ENCODE data around the gene ZNF624. TPM values are rescaled to one million over a fixed set of nuclear protein-coding genes. Genes with fewer than 3 reads are reported as not detected.

The ZNF624 gene
- total RNA-seq, 1 donor from 2014 or later, result 8.1 TPM

- H3K27ac Mint-ChIP-seq (ENCODE audit: unreplicated experiment), result no peak overlapping the region
- H3K4me3 Mint-ChIP-seq (ENCODE audit: unreplicated experiment), result no peak overlapping the region
- peaks cover 43% of the 10 kb centered on the region for H3K36me3 Mint-ChIP-seq (ENCODE audit: unreplicated experiment)
- no peaks in the 10 kb centered on the region for H3K27me3 Mint-ChIP-seq (ENCODE audit: unreplicated experiment)
- TF ChIP-seq CTCF (IDR thresholded peaks at IDR 0.05), result no peak
- no peaks in the 10 kb centered on the region for H3K4me1 Mint-ChIP-seq (ENCODE audit: unreplicated experiment)
- H3K9me3 Mint-ChIP-seq (ENCODE audit: unreplicated experiment), result peaks cover 56% of the 10 kb centered on the region
- no peak for DNase-seq (ENCODE audit: extremely low spot score, unreplicated experiment)
These were observed 36.1 kb downstream of the ZNF624 start for GRCh38 chr17:16617481-16618060.

- Mint-ChIP-seq H3K4me1 (ENCODE audit: unreplicated experiment) (no peaks in the 10 kb centered on the region), H3K4me3 (ENCODE audit: unreplicated experiment) (no peak overlapping the region), H3K27ac (ENCODE audit: unreplicated experiment) (no peak overlapping the region), H3K9me3 (ENCODE audit: unreplicated experiment) (peaks cover 23% of the 10 kb centered on the region), H3K27me3 (ENCODE audit: unreplicated experiment) (peaks cover 23% of the 10 kb centered on the region), H3K36me3 (ENCODE audit: unreplicated experiment) (no peaks in the 10 kb centered on the region)
- no peak for TF ChIP-seq CTCF (IDR thresholded peaks at IDR 0.05)
- DNase-seq (ENCODE audit: extremely low spot score, unreplicated experiment), result no peak
These were observed 54.1 kb downstream of the ZNF624 start for GRCh38 chr17:16599537-16599936.

DNA sequence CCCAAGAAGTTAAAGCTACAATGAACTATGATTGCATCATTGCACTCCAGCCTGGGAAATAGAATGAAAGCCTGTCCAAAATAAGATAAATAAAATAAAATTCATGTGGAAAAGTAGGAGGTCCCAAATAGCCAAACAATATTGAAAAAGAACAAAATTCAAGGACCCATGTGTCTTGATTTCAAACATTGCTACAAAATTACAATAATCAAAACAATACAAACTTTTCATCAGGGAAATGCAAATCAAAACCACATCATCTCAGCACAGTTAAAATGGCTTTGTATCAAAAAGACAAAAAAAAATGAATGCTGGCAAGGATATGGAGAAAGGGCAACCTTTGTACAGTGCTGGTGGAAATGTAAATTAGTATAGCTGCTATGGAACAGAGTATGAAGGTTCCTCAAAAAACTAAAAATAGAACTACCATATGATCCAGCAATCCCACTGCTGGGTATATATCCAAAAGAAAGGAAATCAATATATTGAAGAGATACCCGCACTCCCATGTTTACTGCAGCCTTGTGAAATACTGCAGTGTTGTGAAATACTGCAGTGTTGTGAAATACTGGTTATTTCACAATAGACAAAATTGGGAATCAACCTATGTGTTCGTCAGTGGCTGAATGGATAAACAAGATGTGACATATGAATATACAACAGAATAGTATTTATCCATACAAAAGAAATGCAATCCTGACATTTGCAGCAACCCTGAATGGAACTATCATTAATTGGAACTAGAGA is 60.1 kb downstream of the ZNF624 start:
- no peak overlapping the region for H3K27ac Mint-ChIP-seq (ENCODE audit: unreplicated experiment)
- no peak for TF ChIP-seq CTCF (IDR thresholded peaks at IDR 0.05)
- H3K4me3 Mint-ChIP-seq (ENCODE audit: unreplicated experiment), result no peak overlapping the region
- H3K9me3 Mint-ChIP-seq (ENCODE audit: unreplicated experiment), result peaks cover 9% of the 10 kb centered on the region
- no peaks in the 10 kb centered on the region for H3K36me3 Mint-ChIP-seq (ENCODE audit: unreplicated experiment)
- peaks cover 8% of the 10 kb centered on the region for H3K4me1 Mint-ChIP-seq (ENCODE audit: unreplicated experiment)
- no peak for DNase-seq (ENCODE audit: extremely low spot score, unreplicated experiment)
- H3K27me3 Mint-ChIP-seq (ENCODE audit: unreplicated experiment), result peaks cover 33% of the 10 kb centered on the region

GRCh38 chr17:16589097-16589969 is 64.3 kb downstream of the ZNF624 start:
- Mint-ChIP-seq H3K4me1 (ENCODE audit: unreplicated experiment) (peaks cover 14% of the 10 kb centered on the region), H3K4me3 (ENCODE audit: unreplicated experiment) (peak overlapping the region; percentile 74), H3K36me3 (ENCODE audit: unreplicated experiment) (no peaks in the 10 kb centered on the region), H3K27ac (ENCODE audit: unreplicated experiment) (peak overlapping the region; percentile 38), H3K9me3 (ENCODE audit: unreplicated experiment) (peaks cover 5% of the 10 kb centered on the region), H3K27me3 (ENCODE audit: unreplicated experiment) (peaks cover 46% of the 10 kb centered on the region)
- peak; percentile 99 for TF ChIP-seq CTCF (IDR thresholded peaks at IDR 0.05)
- peak; percentile 97 for DNase-seq (ENCODE audit: extremely low spot score, unreplicated experiment)

- Mint-ChIP-seq H3K4me3 (ENCODE audit: unreplicated experiment) (no peak overlapping the region), H3K27me3 (ENCODE audit: unreplicated experiment) (peaks cover 45% of the 10 kb centered on the region), H3K36me3 (ENCODE audit: unreplicated experiment) (no peaks in the 10 kb centered on the region), H3K4me1 (ENCODE audit: unreplicated experiment) (peaks cover 19% of the 10 kb centered on the region), H3K9me3 (ENCODE audit: unreplicated experiment) (no peaks in the 10 kb centered on the region), H3K27ac (ENCODE audit: unreplicated experiment) (no peak overlapping the region)
- TF ChIP-seq CTCF (IDR thresholded peaks at IDR 0.05), result no peak
- peak; percentile 34 for DNase-seq (ENCODE audit: extremely low spot score, unreplicated experiment)
These were observed 67.9 kb downstream of the ZNF624 start for GRCh38 chr17:16585796-16586195.

All from osteocyte (in vitro differentiated cells).